GM21423 (cell line): ENCODE data around the gene PHKG2.

Source experiments
- ATAC-seq: cut with Tn5 transposase; IDR thresholded peaks from one replicate; pipeline ENCODE4 v1.9.1; 2021; ENCODE audit warnings: mild to moderate bottlenecking, moderate library complexity; ENCODE audit not compliant: unreplicated experiment

PHKG2 gene

GRCh38 chr16:30728321-30728720, 19.9 kb upstream of the PHKG2 start:
- ATAC-seq, result no peak

- no peak for ATAC-seq
Observed at GRCh38 chr16:30728899-30729672, 19.1 kb upstream of the PHKG2 start.

GRCh38 chr16:30731411-30731810, 16.8 kb upstream of the PHKG2 start:
- no peak for ATAC-seq

GRCh38 chr16:30736995-30737793, 11.0 kb upstream of the PHKG2 start:
- ATAC-seq, result no peak

- no peak for ATAC-seq
Observed at GRCh38 chr16:30737794-30738648, 10.2 kb upstream of the PHKG2 start.

GRCh38 chr16:30738984-30739951, 9.0 kb upstream of the PHKG2 start:
- ATAC-seq, result no peak

- ATAC-seq, result no peak
Observed at GRCh38 chr16:30740364-30741251, 7.6 kb upstream of the PHKG2 start.

GRCh38 chr16:30741461-30741914, 6.7 kb upstream of the PHKG2 start:
- no peak for ATAC-seq

GRCh38 chr16:30743716-30744115, 4.5 kb upstream of the PHKG2 start:
- no peak for ATAC-seq

GRCh38 chr16:30744183-30744582, 4.0 kb upstream of the PHKG2 start:
- no peak for ATAC-seq

- ATAC-seq, result no peak
Observed at GRCh38 chr16:30745082-30745481, 3.1 kb upstream of the PHKG2 start.

GRCh38 chr16:30746638-30747175, 1.5 kb upstream of the PHKG2 start:
- ATAC-seq, result no peak

GRCh38 chr16:30747331-30747730, 894 bp upstream of the PHKG2 start:
- no peak for ATAC-seq

- peak; percentile 10 for ATAC-seq
Observed at GRCh38 chr16:30748634-30749445, 615 bp downstream of the PHKG2 start.

GRCh38 chr16:30750201-30750600, 2.0 kb downstream of the PHKG2 start:
- ATAC-seq, result no peak

- ATAC-seq, result no peak
Observed at GRCh38 chr16:30750876-30751465, 2.7 kb downstream of the PHKG2 start.

GRCh38 chr16:30753596-30753995, 5.4 kb downstream of the PHKG2 start:
- no peak for ATAC-seq
